ENCODE data around the gene UBE2N.

Gene UBE2N

DNA sequence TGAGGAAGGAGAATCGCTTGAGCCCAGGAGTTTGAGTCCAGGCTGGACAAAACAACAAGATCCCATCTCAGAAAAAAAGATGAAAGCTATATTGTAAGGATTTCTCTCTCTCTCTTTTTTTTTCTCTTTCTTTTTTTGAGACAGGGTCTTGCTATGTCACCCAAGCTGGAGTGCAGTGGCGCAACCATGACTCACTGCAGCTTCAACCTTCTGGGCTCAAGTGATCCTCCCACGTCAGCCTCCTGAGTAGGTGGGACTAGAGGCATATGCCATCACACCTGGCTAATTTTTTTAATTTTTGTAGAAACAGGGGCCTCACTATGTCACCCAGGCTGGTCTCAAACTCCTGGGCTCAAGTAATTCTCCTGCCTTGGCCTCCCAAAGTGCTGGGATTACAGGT is 19.8 kb upstream of the UBE2N start:
- no peaks in the 10 kb centered on the region for H3K36me3 ChIP-seq (ENCODE audit: insufficient read depth, low read length)
- H3K4me3 ChIP-seq (ENCODE audit: low read depth in 1 of 2, low read length in 2 of 2): no peak overlapping the region
- no peaks in the 10 kb centered on the region for H3K9me3 ChIP-seq (ENCODE audit: low read length)
- H3K4me1 ChIP-seq (ENCODE audit: insufficient read depth, low read length): no peaks in the 10 kb centered on the region
- no peak overlapping the region for H3K9ac ChIP-seq (ENCODE audit: low read length)
- no peaks in the 10 kb centered on the region for H3K27me3 ChIP-seq (ENCODE audit: control insufficient read depth in 1 of 2, insufficient read depth in 2 of 2, low read length in 2 of 2)
- H3K27ac ChIP-seq (ENCODE audit: low read depth, low read length): no peak overlapping the region

DNA sequence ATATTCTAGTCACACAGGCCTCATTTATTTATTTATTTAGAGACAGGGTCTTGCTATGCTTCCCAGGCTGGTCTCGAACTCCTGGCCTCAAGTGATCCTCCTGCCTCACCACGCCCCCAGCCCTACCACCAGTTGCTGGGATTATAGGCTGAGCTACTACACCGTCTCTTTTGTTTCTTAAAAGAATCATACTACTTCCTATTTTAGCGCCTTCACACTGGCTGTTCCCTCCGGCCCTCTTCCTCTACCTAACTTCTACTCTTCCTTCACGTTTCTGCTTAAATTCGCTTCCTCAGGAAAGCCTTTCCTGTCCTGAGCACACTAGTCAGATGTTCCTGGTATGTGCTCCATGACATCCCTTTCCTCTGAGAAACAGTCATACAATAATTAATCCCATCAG is 19.2 kb upstream of the UBE2N start:
- H3K4me1 ChIP-seq (ENCODE audit: insufficient read depth, low read length): no peaks in the 10 kb centered on the region
- H3K4me3 ChIP-seq (ENCODE audit: low read depth in 1 of 2, low read length in 2 of 2): no peak overlapping the region
- no peaks in the 10 kb centered on the region for H3K9me3 ChIP-seq (ENCODE audit: low read length)
- H3K9ac ChIP-seq (ENCODE audit: low read length): no peak overlapping the region
- H3K27ac ChIP-seq (ENCODE audit: low read depth, low read length): no peak overlapping the region
- no peaks in the 10 kb centered on the region for H3K27me3 ChIP-seq (ENCODE audit: control insufficient read depth in 1 of 2, insufficient read depth in 2 of 2, low read length in 2 of 2)
- no peaks in the 10 kb centered on the region for H3K36me3 ChIP-seq (ENCODE audit: insufficient read depth, low read length)

DNA sequence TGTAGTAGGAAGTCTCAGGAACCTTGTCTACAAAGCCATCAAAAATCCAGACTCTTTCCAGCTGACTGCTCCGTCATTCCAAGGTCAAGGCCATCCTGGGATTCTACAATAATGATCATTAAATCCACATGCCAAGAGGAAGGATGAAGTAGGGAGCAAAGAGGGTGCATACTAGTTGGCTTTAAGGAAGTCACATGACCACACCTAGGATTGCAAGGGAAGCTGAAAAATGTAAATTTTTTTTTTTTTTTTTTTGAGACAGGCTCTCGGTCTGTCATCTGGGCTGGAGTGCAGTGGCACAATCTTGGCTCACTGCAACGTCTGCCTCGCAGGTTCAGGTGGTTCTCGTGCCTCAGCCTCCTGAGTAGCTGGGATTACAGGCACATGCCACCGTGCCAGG is 18.3 kb upstream of the UBE2N start:
- no peaks in the 10 kb centered on the region for H3K27me3 ChIP-seq (ENCODE audit: control insufficient read depth in 1 of 2, insufficient read depth in 2 of 2, low read length in 2 of 2)
- no peaks in the 10 kb centered on the region for H3K9me3 ChIP-seq (ENCODE audit: low read length)
- H3K4me3 ChIP-seq (ENCODE audit: low read depth in 1 of 2, low read length in 2 of 2): no peak overlapping the region
- no peaks in the 10 kb centered on the region for H3K4me1 ChIP-seq (ENCODE audit: insufficient read depth, low read length)
- H3K36me3 ChIP-seq (ENCODE audit: insufficient read depth, low read length): no peaks in the 10 kb centered on the region
- H3K27ac ChIP-seq (ENCODE audit: low read depth, low read length): no peak overlapping the region
- no peak overlapping the region for H3K9ac ChIP-seq (ENCODE audit: low read length)

DNA sequence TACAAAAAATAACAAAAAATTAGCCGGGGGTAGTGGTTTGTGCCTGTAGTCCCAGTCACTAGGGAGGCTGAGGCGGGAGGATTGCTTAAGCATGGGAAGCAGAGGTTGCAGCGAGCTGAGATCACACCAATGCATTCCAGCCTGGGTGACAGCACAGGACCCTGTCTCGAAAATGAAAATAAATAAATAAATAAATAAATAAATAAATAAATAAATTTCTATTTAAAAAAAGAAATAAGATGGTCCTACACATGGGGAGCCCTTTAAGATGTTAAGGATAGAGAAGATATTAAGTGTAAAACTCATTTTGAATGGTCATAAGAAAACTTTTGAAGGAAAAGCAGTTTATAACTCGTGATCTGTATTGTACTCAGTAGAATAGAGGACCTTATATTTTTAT is 17.4 kb upstream of the UBE2N start:
- Histone ChIP-seq H3K4me1 (ENCODE audit: insufficient read depth, low read length) (no peaks in the 10 kb centered on the region), H3K27ac (ENCODE audit: low read depth, low read length) (no peak overlapping the region), H3K9ac (ENCODE audit: low read length) (no peak overlapping the region)

DNA sequence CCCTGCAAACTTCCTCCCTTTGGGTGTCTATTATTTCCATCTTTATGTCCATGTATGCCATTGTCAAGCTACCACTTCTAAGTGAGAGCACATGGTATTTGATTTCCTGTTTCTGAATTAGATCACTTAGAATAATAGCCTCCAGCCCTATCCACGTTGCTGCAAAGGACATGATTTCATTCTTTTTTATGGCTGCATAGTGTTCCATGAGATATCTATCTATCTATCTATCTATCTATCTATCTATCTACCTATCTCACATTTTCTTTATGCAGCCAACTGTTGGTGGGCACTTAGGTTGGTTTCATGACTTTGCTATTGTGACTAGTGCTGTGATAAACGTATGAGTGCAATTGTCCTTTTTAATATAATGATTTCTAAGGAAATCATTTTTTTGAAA is 14.3 kb upstream of the UBE2N start:
- Histone ChIP-seq H3K9ac (ENCODE audit: low read length) (no peak overlapping the region), H3K36me3 (ENCODE audit: insufficient read depth, low read length) (no peaks in the 10 kb centered on the region), H3K4me1 (ENCODE audit: insufficient read depth, low read length) (no peaks in the 10 kb centered on the region), H3K27me3 (ENCODE audit: control insufficient read depth in 1 of 2, insufficient read depth in 2 of 2, low read length in 2 of 2) (no peaks in the 10 kb centered on the region), H3K4me3 (ENCODE audit: low read depth in 1 of 2, low read length in 2 of 2) (no peak overlapping the region), H3K27ac (ENCODE audit: low read depth, low read length) (no peak overlapping the region), H3K9me3 (ENCODE audit: low read length) (no peaks in the 10 kb centered on the region)

More for the DNA sequence above, 17.4 kb upstream of the UBE2N start:
- no peaks in the 10 kb centered on the region for H3K27me3 ChIP-seq (ENCODE audit: control insufficient read depth in 1 of 2, insufficient read depth in 2 of 2, low read length in 2 of 2)
- H3K4me3 ChIP-seq (ENCODE audit: low read depth in 1 of 2, low read length in 2 of 2): no peak overlapping the region
- no peaks in the 10 kb centered on the region for H3K9me3 ChIP-seq (ENCODE audit: low read length)
- H3K36me3 ChIP-seq (ENCODE audit: insufficient read depth, low read length): no peaks in the 10 kb centered on the region

DNA sequence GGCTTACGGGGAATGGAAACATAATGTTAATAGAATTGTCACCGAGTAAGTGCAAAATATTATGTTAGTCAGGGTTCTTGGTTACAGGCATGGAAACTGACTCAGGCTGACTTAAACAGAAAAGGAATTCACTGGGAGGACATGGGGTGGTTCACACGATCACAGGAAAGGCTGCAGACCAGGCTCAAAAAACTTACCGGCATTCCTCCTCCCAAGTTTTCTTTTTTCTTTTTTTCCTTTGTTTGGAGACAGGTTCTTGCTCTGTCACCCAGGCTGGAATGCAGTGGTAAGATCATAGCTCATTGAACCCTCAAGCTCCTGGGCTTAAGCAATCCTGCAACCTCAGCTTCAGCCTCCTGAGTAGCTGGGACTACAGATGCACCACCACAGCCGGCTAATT is 11.9 kb upstream of the UBE2N start:
- Histone ChIP-seq H3K27me3 (ENCODE audit: control insufficient read depth in 1 of 2, insufficient read depth in 2 of 2, low read length in 2 of 2) (no peaks in the 10 kb centered on the region), H3K9me3 (ENCODE audit: low read length) (no peaks in the 10 kb centered on the region), H3K4me1 (ENCODE audit: insufficient read depth, low read length) (no peaks in the 10 kb centered on the region), H3K36me3 (ENCODE audit: insufficient read depth, low read length) (no peaks in the 10 kb centered on the region), H3K4me3 (ENCODE audit: low read depth in 1 of 2, low read length in 2 of 2) (no peak overlapping the region), H3K9ac (ENCODE audit: low read length) (no peak overlapping the region), H3K27ac (ENCODE audit: low read depth, low read length) (no peak overlapping the region)

DNA sequence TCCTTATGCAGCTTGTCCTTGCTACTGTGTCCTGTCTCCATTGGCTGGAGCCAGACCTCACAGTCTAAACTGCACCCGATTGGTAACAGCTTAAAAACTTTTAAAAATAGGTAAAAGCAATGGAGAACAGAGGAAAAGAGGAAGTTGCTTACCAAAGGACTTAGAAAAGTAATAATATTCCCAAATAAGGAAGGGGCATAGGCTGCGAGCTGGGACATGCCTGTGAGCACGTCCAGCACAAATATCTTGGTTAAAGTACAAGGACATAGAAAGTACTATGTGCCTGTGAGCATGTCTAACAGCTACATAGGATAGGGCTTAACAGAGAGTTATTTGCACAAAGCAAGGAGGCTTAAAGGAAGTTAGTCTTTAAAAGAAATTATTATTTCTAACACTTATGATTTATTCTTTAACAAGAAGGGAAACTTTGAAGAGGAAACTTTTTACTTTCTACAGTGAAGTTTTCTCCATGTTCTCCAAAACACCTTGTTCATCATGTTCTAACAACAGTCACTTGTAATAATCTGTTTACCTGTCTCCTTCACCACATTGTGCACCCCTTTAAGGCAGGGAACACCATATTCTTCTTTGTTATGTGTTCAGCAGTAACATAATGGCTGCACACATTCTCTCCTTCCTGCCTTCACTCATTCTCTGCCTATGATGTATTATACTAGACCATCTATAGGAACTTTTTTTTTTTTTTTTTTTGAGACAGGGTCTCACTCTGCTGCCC is 9.8 kb upstream of the UBE2N start:
- Histone ChIP-seq H3K9ac (ENCODE audit: low read length) (no peak overlapping the region), H3K4me3 (ENCODE audit: low read depth in 1 of 2, low read length in 2 of 2) (no peak overlapping the region), H3K9me3 (ENCODE audit: low read length) (no peaks in the 10 kb centered on the region), H3K27ac (ENCODE audit: low read depth, low read length) (no peak overlapping the region), H3K36me3 (ENCODE audit: insufficient read depth, low read length) (no peaks in the 10 kb centered on the region), H3K4me1 (ENCODE audit: insufficient read depth, low read length) (no peaks in the 10 kb centered on the region), H3K27me3 (ENCODE audit: control insufficient read depth in 1 of 2, insufficient read depth in 2 of 2, low read length in 2 of 2) (no peaks in the 10 kb centered on the region)

DNA sequence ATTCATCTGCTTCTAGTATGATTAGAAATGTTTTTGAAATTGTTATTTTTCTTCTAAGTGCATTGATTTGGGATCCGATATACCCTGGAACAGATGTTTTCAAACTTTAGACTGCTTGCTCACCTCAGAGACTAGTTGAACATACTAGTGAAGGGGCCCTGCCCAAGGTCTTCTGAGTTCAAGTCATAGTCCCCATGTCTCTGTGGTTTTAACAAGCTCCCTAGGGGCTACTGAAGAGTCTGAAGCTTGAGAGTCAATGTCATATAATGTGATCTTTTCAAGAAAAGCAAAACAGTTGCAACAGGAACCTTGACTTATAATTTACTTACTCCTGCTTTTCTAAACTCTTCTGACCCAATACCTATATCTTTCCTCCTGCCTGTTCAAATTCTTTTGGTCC is 7.5 kb upstream of the UBE2N start:
- no peaks in the 10 kb centered on the region for H3K36me3 ChIP-seq (ENCODE audit: insufficient read depth, low read length)
- H3K27ac ChIP-seq (ENCODE audit: low read depth, low read length): no peak overlapping the region
- H3K4me3 ChIP-seq (ENCODE audit: low read depth in 1 of 2, low read length in 2 of 2): no peak overlapping the region
- H3K27me3 ChIP-seq (ENCODE audit: control insufficient read depth in 1 of 2, insufficient read depth in 2 of 2, low read length in 2 of 2): no peaks in the 10 kb centered on the region
- H3K9me3 ChIP-seq (ENCODE audit: low read length): no peaks in the 10 kb centered on the region
- H3K4me1 ChIP-seq (ENCODE audit: insufficient read depth, low read length): no peaks in the 10 kb centered on the region
- no peak overlapping the region for H3K9ac ChIP-seq (ENCODE audit: low read length)

DNA sequence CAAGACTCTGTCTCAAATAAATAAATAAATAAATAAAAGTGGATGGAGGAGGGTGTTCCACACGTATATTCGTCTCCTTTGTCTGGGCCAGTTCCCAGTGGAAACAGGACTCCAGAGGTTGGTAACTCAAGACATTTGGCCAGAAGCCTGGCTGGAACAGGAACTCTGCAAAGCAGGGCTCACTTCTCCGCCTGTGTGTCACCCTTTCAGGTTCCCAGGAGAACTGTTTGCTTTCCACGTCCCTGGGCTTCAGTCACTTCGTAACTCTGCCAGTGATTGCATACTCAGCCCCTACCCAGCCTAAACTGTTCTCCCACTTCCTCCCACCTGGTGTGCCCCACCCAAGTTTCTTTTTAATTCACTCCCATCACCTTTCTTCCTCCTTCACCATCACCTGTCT is 7.0 kb upstream of the UBE2N start:
- no peaks in the 10 kb centered on the region for H3K9me3 ChIP-seq (ENCODE audit: low read length)
- H3K27ac ChIP-seq (ENCODE audit: low read depth, low read length): no peak overlapping the region
- H3K9ac ChIP-seq (ENCODE audit: low read length): no peak overlapping the region
- H3K4me1 ChIP-seq (ENCODE audit: insufficient read depth, low read length): no peaks in the 10 kb centered on the region
- no peaks in the 10 kb centered on the region for H3K27me3 ChIP-seq (ENCODE audit: control insufficient read depth in 1 of 2, insufficient read depth in 2 of 2, low read length in 2 of 2)
- H3K4me3 ChIP-seq (ENCODE audit: low read depth in 1 of 2, low read length in 2 of 2): no peak overlapping the region
- H3K36me3 ChIP-seq (ENCODE audit: insufficient read depth, low read length): no peaks in the 10 kb centered on the region

DNA sequence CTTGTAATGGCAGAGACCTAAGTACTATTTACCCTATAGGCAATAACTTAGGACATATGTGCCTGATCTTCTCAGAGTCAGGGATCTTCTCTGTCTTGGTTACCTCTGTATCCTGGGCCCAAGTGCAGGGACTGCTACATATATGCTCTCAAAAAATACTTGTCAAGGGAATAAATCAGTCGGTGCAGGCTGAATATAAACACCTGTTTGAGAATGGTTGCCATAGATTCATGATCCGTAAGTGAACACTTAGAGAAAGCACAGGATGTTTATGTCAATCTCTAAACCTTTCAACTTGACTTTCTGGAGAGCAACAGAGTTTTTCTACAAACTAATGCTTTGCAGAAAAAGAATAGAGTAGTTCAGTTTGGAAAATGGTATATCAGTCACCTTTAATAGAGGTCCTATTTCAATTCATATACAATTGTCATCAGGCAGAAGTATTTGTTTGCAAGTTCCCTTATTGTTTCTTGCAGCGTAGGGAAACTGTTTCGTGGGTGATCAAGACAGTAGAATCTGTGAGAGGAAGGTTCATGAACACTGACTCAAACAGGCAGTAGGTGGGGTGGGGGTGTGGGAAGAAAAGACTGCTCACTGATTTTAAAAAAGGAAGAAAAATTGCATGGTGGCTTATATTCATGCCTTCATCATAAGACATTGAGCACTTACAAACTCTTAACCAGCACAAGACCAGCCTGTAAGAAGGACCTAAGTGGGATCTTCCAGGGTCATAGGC is 6.0 kb upstream of the UBE2N start:
- no peaks in the 10 kb centered on the region for H3K27me3 ChIP-seq (ENCODE audit: control insufficient read depth in 1 of 2, insufficient read depth in 2 of 2, low read length in 2 of 2)
- peaks cover 4% of the 10 kb centered on the region for H3K4me1 ChIP-seq (ENCODE audit: insufficient read depth, low read length)
- H3K4me3 ChIP-seq (ENCODE audit: low read depth in 1 of 2, low read length in 2 of 2): no peak overlapping the region
- no peak overlapping the region for H3K9ac ChIP-seq (ENCODE audit: low read length)
- no peaks in the 10 kb centered on the region for H3K36me3 ChIP-seq (ENCODE audit: insufficient read depth, low read length)
- H3K9me3 ChIP-seq (ENCODE audit: low read length): no peaks in the 10 kb centered on the region
- H3K27ac ChIP-seq (ENCODE audit: low read depth, low read length): no peak overlapping the region

DNA sequence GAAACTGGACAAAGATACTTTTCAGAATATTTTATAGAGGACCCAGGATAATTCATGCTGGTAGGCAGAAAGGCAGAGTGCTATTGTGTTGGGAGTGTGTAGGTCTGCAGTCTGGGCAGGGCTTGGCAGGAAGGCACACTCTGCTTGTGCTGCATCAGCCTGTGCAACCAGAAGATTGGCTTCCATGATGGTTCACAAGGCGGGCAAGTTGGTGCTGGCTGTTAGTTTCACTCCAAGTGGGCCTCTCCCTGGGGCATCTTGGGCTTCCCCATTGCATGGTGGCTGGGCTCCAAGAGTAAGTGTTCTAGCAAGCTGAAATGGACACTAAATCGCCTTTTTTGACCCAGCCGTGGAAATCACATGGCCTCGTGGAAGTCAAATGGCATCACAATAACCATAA is 1.8 kb upstream of the UBE2N start:
- Histone ChIP-seq H3K4me3 (ENCODE audit: low read depth in 1 of 2, low read length in 2 of 2) (no peak overlapping the region), H3K9me3 (ENCODE audit: low read length) (no peaks in the 10 kb centered on the region), H3K36me3 (ENCODE audit: insufficient read depth, low read length) (no peaks in the 10 kb centered on the region), H3K9ac (ENCODE audit: low read length) (no peak overlapping the region), H3K27me3 (ENCODE audit: control insufficient read depth in 1 of 2, insufficient read depth in 2 of 2, low read length in 2 of 2) (no peaks in the 10 kb centered on the region), H3K4me1 (ENCODE audit: insufficient read depth, low read length) (peaks cover 27% of the 10 kb centered on the region), H3K27ac (ENCODE audit: low read depth, low read length) (no peak overlapping the region)
